Pancreas (tissue), 10 donors: ENCODE data around the gene SDHB. TPM values are rescaled to one million over a fixed set of nuclear protein-coding genes. Genes with fewer than 3 reads are reported as not detected.

Experiments
- ATAC-seq, 4 donors: fragments of 200-7000 bp; cut with Tn5 transposase; one replicate each; pipeline versions ENCODE4 v1.8.0 to v1.9.1; 2020; ENCODE audit warnings: mild to moderate bottlenecking in 4 of 4, moderate library complexity in 4 of 4
- DNase-seq, 6 donors: peaks; one replicate each; pipeline ENCODE4 v3.0.0-alpha.2; 2020
- FAIRE-seq: peaks from 2 replicates; lab custom pipeline; 2012; peaks lifted over from hg19 to GRCh38; lab: Jason Lieb, UNC
- H3K27ac ChIP-seq, 4 donors: fragments of 200-600 bp; sonication (generic); 1 replicate in 3 of 4; 2 replicates in 1 of 4; pipeline versions ENCODE4 v1.5.0 to v1.8.0; 2020
- H3K27me3 ChIP-seq, 4 donors: fragments of 200-600 bp; one replicate each; pipeline ENCODE4 v1.8.0; 2021
- H3K36me3 ChIP-seq, 3 donors: fragments of 200-600 bp; sonication (generic) in 1 of 3; one replicate each; pipeline versions ENCODE4 v1.5.0 to v1.8.0; 2020 to 2021
- H3K4me1 ChIP-seq, 3 donors: fragments of 200-600 bp; one replicate each; pipeline ENCODE4 v1.8.0; 2021
- H3K4me3 ChIP-seq, 4 donors: fragments of 200-600 bp; sonication (generic) in 2 of 4; one replicate each; pipeline versions ENCODE4 v1.5.0 to v1.8.0; 2020 to 2021
- H3K9me3 ChIP-seq, 4 donors: fragments of 200-600 bp; one replicate each; pipeline ENCODE4 v1.8.0; 2021
- WGBS, 2 donors: extraction: QIAGEN DNeasy Blood & Tissue Kit; methylation state at CpG; one replicate each; pipeline ENCODE4 v1.1.7; 2013; 5-methylcytosine and 5-hydroxymethylcytosine counted together
- intact Hi-C, 3 donors: fragments of 100-400 bp; cut with DNase I; formaldehyde crosslinking; loops; one replicate each; pipeline versions ENCODE4 v1.11.1 to v1.14.2; 2022
- polyA plus RNA-seq, 2 donors: library from polyadenylated mRNA; stranded (reverse); fragments of 200-250 nt; gene quantifications; one replicate each; pipeline ENCODE4 v1.2.3, GENCODE V29; 2013
- total RNA-seq, 6 donors: library from RNA; stranded (reverse); fragmentation: NEBNext Ultra II Directional in 4 of 6; extraction: Animal tissue kit (Norgen Biotek cat#: 25700) in 4 of 6; gene quantifications; one replicate each; pipeline versions ENCODE4 v1.2.1 to v1.2.4, GENCODE V29; 2021 to 2023
- TF ChIP-seq, protein P1 (sequence below), 4 donors: fragments of 200-600 bp; sonication (generic) in 3 of 4; IDR thresholded peaks; one replicate each; pipeline versions ENCODE4 v1.5.0 to v1.8.0; 2021; ENCODE audit warnings: antibody characterized with exemption in 4 of 4
- donor health status: healthy with polysubstance abuse.
- donor health status: DM: no; HTN: no; CAD: no; lungs with moderate emphysema.
- donor health status: DM: no; HTN: no; CAD: no.
- donor health status: control.
- donor health status: control.
- donor health status: Bipolar disorder and iron deficiency.
- donor health status: DM: yes; HTN: yes; CAD: no.
- donor health status: DM: no; HTN: no; CAD: no.
- donor health status: DM: no; HTN: no; CAD: no.
- donor health status: DM: yes; HTN: yes; CAD: no.

Gene SDHB
- total and polyA plus RNA-seq, 8 donors: 28.5 to 50.8 (median 44.7) TPM

DNA sequence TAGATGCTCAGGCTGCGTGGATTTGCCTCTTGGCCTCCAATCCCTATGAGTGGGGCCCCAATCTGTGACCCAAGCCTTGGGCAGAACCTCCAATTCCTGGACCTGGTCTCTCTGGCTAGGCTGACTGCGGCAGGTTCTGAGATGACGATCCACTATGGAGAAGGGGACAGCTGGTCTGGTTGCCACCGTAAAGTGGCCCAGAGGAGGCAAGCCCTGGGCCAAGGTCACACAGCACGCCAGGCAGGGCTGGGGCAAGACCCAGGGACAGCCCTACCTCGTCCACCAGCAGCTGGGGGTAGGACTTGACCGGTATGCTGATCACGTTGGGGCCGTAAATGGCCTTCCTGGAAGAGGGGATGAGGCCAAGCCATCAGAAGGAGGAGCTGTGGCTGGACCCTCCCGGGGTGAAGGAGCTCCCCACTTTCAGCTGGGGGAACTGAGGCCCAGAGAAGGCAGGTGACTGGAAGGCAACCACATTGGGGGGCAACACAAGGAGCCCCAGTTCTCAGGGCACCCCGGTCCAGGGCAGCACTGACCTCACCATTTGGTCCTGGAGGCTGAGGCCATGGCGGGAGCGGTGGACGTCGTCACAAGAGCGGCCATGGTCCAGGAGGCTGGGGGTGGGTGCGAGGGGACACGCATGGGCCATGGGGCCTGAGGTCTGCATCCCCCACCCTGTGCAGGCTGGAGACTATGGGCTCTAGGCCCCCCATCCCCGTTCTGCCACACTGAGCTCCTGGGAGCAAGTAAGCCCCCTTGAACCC is 51.9 kb downstream of the SDHB start:
- Histone ChIP-seq H3K4me3 (no peak overlapping the region), H3K4me1 (no peaks in the 10 kb centered on the region), H3K27me3 (no peaks in the 10 kb centered on the region), H3K36me3 (peaks cover 0 to 37% (median 3%) of the 10 kb centered on the region in 3 donors), H3K9me3 (no peaks in the 10 kb centered on the region), H3K27ac (no peak overlapping the region)
- intact Hi-C loops: no loop called here
- WGBS, 2 donors: 90 to 94% methylated on average over 16 to 19 of the region's 19 CpGs
- TF ChIP-seq, protein P1, sequence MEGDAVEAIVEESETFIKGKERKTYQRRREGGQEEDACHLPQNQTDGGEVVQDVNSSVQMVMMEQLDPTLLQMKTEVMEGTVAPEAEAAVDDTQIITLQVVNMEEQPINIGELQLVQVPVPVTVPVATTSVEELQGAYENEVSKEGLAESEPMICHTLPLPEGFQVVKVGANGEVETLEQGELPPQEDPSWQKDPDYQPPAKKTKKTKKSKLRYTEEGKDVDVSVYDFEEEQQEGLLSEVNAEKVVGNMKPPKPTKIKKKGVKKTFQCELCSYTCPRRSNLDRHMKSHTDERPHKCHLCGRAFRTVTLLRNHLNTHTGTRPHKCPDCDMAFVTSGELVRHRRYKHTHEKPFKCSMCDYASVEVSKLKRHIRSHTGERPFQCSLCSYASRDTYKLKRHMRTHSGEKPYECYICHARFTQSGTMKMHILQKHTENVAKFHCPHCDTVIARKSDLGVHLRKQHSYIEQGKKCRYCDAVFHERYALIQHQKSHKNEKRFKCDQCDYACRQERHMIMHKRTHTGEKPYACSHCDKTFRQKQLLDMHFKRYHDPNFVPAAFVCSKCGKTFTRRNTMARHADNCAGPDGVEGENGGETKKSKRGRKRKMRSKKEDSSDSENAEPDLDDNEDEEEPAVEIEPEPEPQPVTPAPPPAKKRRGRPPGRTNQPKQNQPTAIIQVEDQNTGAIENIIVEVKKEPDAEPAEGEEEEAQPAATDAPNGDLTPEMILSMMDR (IDR thresholded peaks at IDR 0.05): no peak
- ATAC-seq (no peak), FAIRE-seq (no peak), DNase-seq (no peak)

DNA sequence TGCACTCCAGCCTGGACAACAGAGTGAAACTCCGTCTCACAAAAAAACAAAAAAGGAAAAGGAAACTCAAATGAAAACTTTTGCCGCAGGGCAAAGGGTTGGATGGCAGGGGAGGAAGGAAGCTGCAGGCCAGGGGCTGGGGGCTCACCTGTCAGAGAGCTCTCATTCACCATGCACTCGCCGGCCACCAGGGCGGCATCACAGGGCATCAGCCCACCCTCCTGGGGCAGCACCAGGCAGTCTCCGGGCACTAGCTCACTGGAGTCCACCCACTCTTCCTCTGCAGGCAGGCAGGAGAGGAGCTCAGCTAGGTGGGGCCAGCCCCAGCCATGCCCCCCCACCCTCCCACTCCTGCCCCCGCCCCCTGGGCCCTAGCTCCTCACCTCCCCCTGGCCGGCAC is 54.0 kb downstream of the SDHB start:
- ATAC-seq: no peak
- no peaks in the 10 kb centered on the region for H3K27me3 ChIP-seq
- no peaks in the 10 kb centered on the region for H3K4me1 ChIP-seq
- H3K4me3 ChIP-seq: no peak overlapping the region
- no peak for DNase-seq
- WGBS, 2 donors: 89 to 94% methylated on average over 6 to 8 of the region's 8 CpGs
- H3K36me3 ChIP-seq: peaks cover 0 to 37% (median 0%) of the 10 kb centered on the region in 3 donors
- intact Hi-C loops: no loop called here
- H3K9me3 ChIP-seq: no peaks in the 10 kb centered on the region
- H3K27ac ChIP-seq: no peak overlapping the region
- TF ChIP-seq, protein P1 (IDR thresholded peaks at IDR 0.05): no peak
- FAIRE-seq: no peak

DNA sequence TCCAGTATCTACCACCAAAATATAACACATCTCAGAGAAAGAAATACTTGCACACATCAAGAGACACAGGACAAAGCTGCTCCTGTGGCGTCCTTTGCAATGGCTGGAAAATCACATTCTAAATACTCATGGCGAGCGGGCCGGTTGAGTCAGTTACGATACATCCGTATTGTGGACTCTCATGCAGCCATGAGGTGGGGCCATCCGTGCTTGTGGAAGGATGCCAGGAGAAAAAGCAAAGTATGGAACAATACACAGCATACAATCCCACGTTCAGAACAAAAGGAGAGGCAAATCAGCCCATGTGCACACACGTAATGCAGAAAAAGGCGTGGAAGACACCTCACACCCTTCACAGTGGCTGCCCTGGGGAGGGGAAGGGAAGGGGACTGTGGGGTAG is 55.2 kb downstream of the SDHB start:
- Histone ChIP-seq H3K36me3 (peaks cover 0 to 25% (median 0%) of the 10 kb centered on the region in 3 donors), H3K4me1 (no peaks in the 10 kb centered on the region), H3K27me3 (no peaks in the 10 kb centered on the region), H3K9me3 (no peaks in the 10 kb centered on the region), H3K27ac (no peak overlapping the region), H3K4me3 (no peak overlapping the region)
- TF ChIP-seq, protein P1 (IDR thresholded peaks at IDR 0.05): no peak
- intact Hi-C loops: no loop called here
- FAIRE-seq: no peak
- DNase-seq: no peak
- 83% methylated on average over 10 of the region's 10 CpGs for WGBS, 2 donors
- ATAC-seq: no peak

DNA sequence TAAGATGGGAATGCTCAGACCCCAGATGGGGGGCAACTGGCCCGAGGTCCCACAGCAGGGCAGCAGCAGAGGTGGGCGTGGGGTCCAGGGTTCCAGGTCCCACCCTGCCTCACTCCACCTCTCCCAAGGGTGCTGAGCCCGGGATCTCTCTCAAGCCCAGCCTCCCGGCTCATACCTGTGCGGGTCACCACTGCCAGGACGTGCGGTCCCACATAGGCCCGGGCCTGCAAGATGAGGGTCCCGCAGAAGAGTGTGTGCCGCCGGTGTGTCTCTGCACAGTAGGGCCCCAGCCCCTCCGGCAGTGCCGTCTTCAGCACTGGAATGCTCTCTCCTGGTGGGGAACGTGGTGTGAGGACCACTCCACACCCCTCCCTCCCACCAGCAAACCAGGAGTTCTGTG is 57.0 kb downstream of the SDHB start:
- WGBS, 2 donors: 94 to 96% methylated on average over 14 of the region's 14 CpGs
- H3K4me1 ChIP-seq: no peaks in the 10 kb centered on the region
- H3K27me3 ChIP-seq: no peaks in the 10 kb centered on the region
- peaks cover 0 to 13% (median 0%) of the 10 kb centered on the region in 3 donors for H3K36me3 ChIP-seq
- H3K4me3 ChIP-seq: no peak overlapping the region
- FAIRE-seq (no peak), ATAC-seq (no peak), DNase-seq (no peak)
- intact Hi-C loops: no loop called here
- TF ChIP-seq, protein P1 (IDR thresholded peaks at IDR 0.05): no peak
- H3K27ac ChIP-seq: no peak overlapping the region
- H3K9me3 ChIP-seq: no peaks in the 10 kb centered on the region

DNA sequence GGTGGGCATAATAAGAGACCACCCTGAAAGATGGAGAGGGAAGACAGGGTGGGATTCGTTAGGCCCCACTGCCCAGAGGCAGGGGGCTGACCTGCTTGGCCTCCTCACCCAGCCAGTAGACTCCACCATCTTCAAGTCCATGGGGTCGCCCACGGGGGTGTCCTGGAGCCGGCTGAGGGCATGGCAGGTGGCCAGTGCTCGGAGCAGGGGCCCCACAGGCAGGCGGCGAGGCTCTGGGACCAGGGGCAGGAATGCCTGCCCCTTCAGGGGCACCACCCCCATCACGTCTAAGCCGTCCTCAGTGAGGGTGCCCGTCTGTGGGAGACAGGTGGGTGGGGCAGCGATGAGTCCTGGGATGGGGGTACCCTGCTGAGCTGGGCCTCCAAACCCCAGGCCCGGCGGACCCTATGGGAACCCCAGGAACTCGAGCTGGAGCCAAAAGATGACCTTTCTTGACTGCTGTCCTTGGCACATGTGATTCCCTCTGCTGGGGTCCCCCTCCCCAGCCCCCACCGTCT is 60.3 kb downstream of the SDHB start:
- H3K4me1 ChIP-seq: no peaks in the 10 kb centered on the region
- FAIRE-seq (no peak), DNase-seq (peak in 2 of 6 donors; percentile 25 to 50), ATAC-seq (no peak)
- intact Hi-C loops: no loop called here
- H3K4me3 ChIP-seq: no peak overlapping the region
- no peaks in the 10 kb centered on the region for H3K27me3 ChIP-seq
- H3K9me3 ChIP-seq: no peaks in the 10 kb centered on the region
- peaks cover 0 to 16% (median 0%) of the 10 kb centered on the region in 3 donors for H3K36me3 ChIP-seq
- no peak overlapping the region for H3K27ac ChIP-seq
- TF ChIP-seq, protein P1 (IDR thresholded peaks at IDR 0.05): no peak
- 93 to 96% methylated on average over 15 of the region's 15 CpGs for WGBS, 2 donors
